ENCODE data around the gene PSMD11. TPM values are rescaled to one million over a fixed set of nuclear protein-coding genes. Genes with fewer than 3 reads are reported as not detected.
A peak's percentile ranks its signal among the peaks of the same experiment; 100 is the strongest.

The PSMD11 gene
- total and polyA plus RNA-seq, 5 donors from 2014 or later: 92.4 to 156 (median 129) TPM

DNA sequence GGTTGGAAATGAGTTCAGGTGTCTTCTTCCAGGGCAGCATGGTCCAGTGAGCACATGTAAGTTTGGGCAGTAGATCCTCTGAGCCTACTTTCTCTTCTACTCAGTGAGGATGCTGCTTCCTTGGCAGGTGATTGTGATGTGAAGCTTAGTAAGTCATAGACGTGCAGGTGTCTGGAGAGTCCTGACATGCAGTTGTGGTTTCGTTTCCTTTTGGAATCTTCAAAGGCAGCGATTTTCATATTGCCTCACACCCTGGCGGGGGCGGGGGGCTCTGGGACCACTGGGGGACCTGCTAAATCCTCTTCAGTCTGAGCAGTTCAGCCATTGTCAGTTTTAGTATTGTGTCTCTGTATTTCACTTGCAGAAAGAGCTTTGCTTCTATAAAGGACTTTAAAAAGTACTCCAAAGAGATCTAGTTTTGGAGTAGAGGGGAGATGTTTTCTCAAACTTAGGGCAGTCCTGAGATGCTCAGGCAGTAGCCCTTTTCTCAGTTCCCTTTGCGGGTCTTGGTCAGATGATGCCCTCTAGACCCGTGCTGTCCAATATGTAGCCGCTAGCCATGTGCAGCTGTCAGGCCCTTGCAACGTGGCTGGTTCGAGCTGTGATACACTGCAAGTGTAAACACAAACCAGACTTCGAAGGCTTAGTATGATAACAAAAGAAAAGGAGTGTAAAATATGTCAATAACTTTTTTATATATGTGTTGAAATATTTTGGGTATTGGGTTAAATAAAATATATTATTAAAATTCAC lies 38.4 kb downstream of the PSMD11 start:
- peaks cover 36% of the 10 kb centered on the region for H3K36me3 Mint-ChIP-seq
- peak overlapping the region; percentile 57 to 74 (median 70) for H3K27ac Mint-ChIP-seq
- H3K4me3 Mint-ChIP-seq: peak overlapping the region in 1 of 4 donors; percentile 41
- Histone ChIP-seq H3K4me3 (ENCODE audit: low read depth, low read length) (no peak overlapping the region), H3K4me1 (ENCODE audit: control insufficient read depth, insufficient read depth, low read length, poor library complexity, severe bottlenecking) (peaks cover 16% of the 10 kb centered on the region), H3K36me3 (ENCODE audit: control insufficient read depth, insufficient read depth, low read length) (peaks cover 41% of the 10 kb centered on the region), H3K27me3 (ENCODE audit: control insufficient read depth, insufficient read depth, low read length) (no peaks in the 10 kb centered on the region), H3K9me3 (ENCODE audit: control insufficient read depth in 2 of 2, low read length in 2 of 2) (no peaks in the 10 kb centered on the region), H3K27ac (ENCODE audit: insufficient read depth, low read length, poor library complexity, severe bottlenecking) (peak overlapping the region; percentile 57)
- H3K9me3 Mint-ChIP-seq: no peaks in the 10 kb centered on the region
- ATAC-seq (ENCODE audit: low read depth in 2 of 2): no peak
- H3K27me3 Mint-ChIP-seq: no peaks in the 10 kb centered on the region
- peaks cover 0 to 19% (median 8%) of the 10 kb centered on the region in 4 donors for H3K4me1 Mint-ChIP-seq
- no peak for DNase-seq

DNA sequence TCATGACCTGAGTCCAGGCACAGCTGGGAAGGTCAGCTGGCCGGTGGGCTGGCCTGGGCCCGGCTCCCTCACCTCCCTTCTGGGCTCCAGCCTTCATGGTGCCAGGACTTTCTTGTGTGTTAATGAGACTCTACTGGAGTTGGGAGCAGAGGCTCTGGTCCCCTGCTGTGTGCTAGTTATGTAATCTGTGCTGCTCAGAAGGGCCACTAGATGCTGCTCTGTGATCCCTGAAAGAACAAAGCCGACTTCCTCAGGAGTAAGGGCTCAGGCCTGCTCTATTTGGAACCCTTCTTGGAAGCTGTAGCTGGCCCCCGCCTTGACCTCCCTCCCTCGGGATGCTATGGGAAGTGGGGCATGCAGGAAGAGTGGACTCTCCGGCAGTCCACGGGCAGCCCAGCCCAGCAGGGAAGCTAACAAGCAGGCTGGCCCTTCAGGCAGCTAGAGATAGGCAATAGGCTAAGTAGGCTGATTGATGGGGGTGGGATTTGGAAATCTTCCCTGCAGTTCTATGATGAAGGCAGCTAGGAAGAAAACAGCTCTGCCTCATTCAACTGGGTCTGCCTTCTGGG lies 39.2 kb downstream of the PSMD11 start:
- Mint-ChIP-seq H3K27ac (peak overlapping the region; percentile 58 to 88 (median 66)), H3K27me3 (no peaks in the 10 kb centered on the region), H3K4me1 (peaks cover 0 to 26% (median 10%) of the 10 kb centered on the region in 4 donors), H3K36me3 (peaks cover 35% of the 10 kb centered on the region), H3K4me3 (peak overlapping the region in 2 of 4 donors; percentile 8 to 84), H3K9me3 (no peaks in the 10 kb centered on the region)
- Histone ChIP-seq H3K27me3 (ENCODE audit: control insufficient read depth, insufficient read depth, low read length) (no peaks in the 10 kb centered on the region), H3K9me3 (ENCODE audit: control insufficient read depth in 2 of 2, low read length in 2 of 2) (no peaks in the 10 kb centered on the region), H3K27ac (ENCODE audit: insufficient read depth, low read length, poor library complexity, severe bottlenecking) (peak overlapping the region; percentile 57), H3K36me3 (ENCODE audit: control insufficient read depth, insufficient read depth, low read length) (peaks cover 36% of the 10 kb centered on the region), H3K4me1 (ENCODE audit: control insufficient read depth, insufficient read depth, low read length, poor library complexity, severe bottlenecking) (peaks cover 24% of the 10 kb centered on the region), H3K4me3 (ENCODE audit: low read depth, low read length) (no peak overlapping the region)
- DNase-seq: peak in 2 of 3 donors; percentile 57 to 61
- peak; percentile 42 to 43 for ATAC-seq (ENCODE audit: low read depth in 2 of 2)

GRCh38 chr17:32484041-32484461 lies 39.7 kb downstream of the PSMD11 start:
- DNase-seq (no peak), ATAC-seq (ENCODE audit: low read depth in 2 of 2) (no peak)
- Mint-ChIP-seq H3K27ac (peak overlapping the region; percentile 31 to 94 (median 58)), H3K4me3 (peak overlapping the region; percentile 4 to 84 (median 48)), H3K27me3 (no peaks in the 10 kb centered on the region), H3K36me3 (peaks cover 35% of the 10 kb centered on the region), H3K9me3 (no peaks in the 10 kb centered on the region), H3K4me1 (peaks cover 0 to 31% (median 11%) of the 10 kb centered on the region in 4 donors)
- Histone ChIP-seq H3K36me3 (ENCODE audit: control insufficient read depth, insufficient read depth, low read length) (peaks cover 31% of the 10 kb centered on the region), H3K4me1 (ENCODE audit: control insufficient read depth, insufficient read depth, low read length, poor library complexity, severe bottlenecking) (peaks cover 28% of the 10 kb centered on the region), H3K4me3 (ENCODE audit: low read depth, low read length) (no peak overlapping the region), H3K9me3 (ENCODE audit: control insufficient read depth in 2 of 2, low read length in 2 of 2) (no peaks in the 10 kb centered on the region), H3K27ac (ENCODE audit: insufficient read depth, low read length, poor library complexity, severe bottlenecking) (peak overlapping the region; percentile 57), H3K27me3 (ENCODE audit: control insufficient read depth, insufficient read depth, low read length) (no peaks in the 10 kb centered on the region)

GRCh38 chr17:32484628-32485027 lies 40.3 kb downstream of the PSMD11 start:
- Mint-ChIP-seq H3K4me3 (peak overlapping the region in 2 of 4 donors; percentile 61 to 84), H3K4me1 (peaks cover 0 to 37% (median 13%) of the 10 kb centered on the region in 4 donors)
- ATAC-seq (ENCODE audit: low read depth in 2 of 2): no peak

GRCh38 chr17:32485261-32486110 lies 41.2 kb downstream of the PSMD11 start:
- H3K9me3 Mint-ChIP-seq: no peaks in the 10 kb centered on the region
- H3K4me1 Mint-ChIP-seq: peaks cover 0 to 46% (median 15%) of the 10 kb centered on the region in 4 donors
- ATAC-seq (ENCODE audit: low read depth in 2 of 2): no peak
- H3K4me3 Mint-ChIP-seq: peak overlapping the region; percentile 83 to 92 (median 85)
- H3K27me3 Mint-ChIP-seq: no peaks in the 10 kb centered on the region
- H3K36me3 Mint-ChIP-seq: peaks cover 32% of the 10 kb centered on the region
- DNase-seq: no peak
- Histone ChIP-seq H3K4me3 (ENCODE audit: low read depth, low read length) (no peak overlapping the region), H3K4me1 (ENCODE audit: control insufficient read depth, insufficient read depth, low read length, poor library complexity, severe bottlenecking) (peaks cover 42% of the 10 kb centered on the region), H3K27me3 (ENCODE audit: control insufficient read depth, insufficient read depth, low read length) (no peaks in the 10 kb centered on the region), H3K9me3 (ENCODE audit: control insufficient read depth in 2 of 2, low read length in 2 of 2) (no peaks in the 10 kb centered on the region), H3K27ac (ENCODE audit: insufficient read depth, low read length, poor library complexity, severe bottlenecking) (peak overlapping the region; percentile 51), H3K36me3 (ENCODE audit: control insufficient read depth, insufficient read depth, low read length) (peaks cover 21% of the 10 kb centered on the region)
- H3K27ac Mint-ChIP-seq: peak overlapping the region in 2 of 3 donors; percentile 73 to 83

More at GRCh38 chr17:32484628-32485027, 40.3 kb downstream of the PSMD11 start:
- Mint-ChIP-seq H3K36me3 (peaks cover 35% of the 10 kb centered on the region), H3K27me3 (no peaks in the 10 kb centered on the region), H3K9me3 (no peaks in the 10 kb centered on the region), H3K27ac (peak overlapping the region in 2 of 3 donors; percentile 58 to 83)
- H3K27me3 ChIP-seq (ENCODE audit: control insufficient read depth, insufficient read depth, low read length): no peaks in the 10 kb centered on the region
- H3K27ac ChIP-seq (ENCODE audit: insufficient read depth, low read length, poor library complexity, severe bottlenecking): no peak overlapping the region
- H3K4me3 ChIP-seq (ENCODE audit: low read depth, low read length): no peak overlapping the region
- H3K4me1 ChIP-seq (ENCODE audit: control insufficient read depth, insufficient read depth, low read length, poor library complexity, severe bottlenecking): peaks cover 34% of the 10 kb centered on the region
- DNase-seq: no peak
- H3K36me3 ChIP-seq (ENCODE audit: control insufficient read depth, insufficient read depth, low read length): peaks cover 25% of the 10 kb centered on the region
- H3K9me3 ChIP-seq (ENCODE audit: control insufficient read depth in 2 of 2, low read length in 2 of 2): no peaks in the 10 kb centered on the region

DNA sequence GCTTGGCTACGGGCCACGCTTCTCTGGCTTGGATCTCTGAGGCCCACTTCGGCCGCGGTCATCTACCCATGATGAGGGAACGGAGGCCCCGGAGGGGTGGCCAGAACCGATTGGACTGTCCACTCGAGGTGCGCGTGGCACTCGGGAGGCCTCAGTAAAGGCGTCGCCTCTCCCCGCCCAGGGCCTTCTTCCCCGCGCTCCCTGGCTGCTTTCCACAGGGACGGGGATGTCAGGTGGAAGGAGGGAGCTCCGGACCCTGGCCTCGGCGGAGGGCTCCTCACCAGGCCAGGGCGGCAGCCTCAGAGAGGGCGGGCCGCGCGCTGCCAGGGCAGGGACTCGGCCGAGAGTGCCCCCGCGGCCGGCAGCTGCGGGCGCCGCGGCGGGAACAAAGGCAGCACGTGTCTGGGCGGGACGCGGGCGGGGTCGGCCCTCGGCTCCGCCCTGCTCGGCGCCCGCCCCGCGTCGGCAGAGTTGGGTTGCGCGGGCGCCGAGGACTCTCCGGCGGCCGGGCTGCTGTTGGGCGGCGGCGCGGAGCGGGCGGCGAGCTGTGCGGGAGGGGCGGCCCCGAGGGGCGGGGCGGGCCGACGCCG lies 41.9 kb downstream of the PSMD11 start:
- H3K36me3 Mint-ChIP-seq: peaks cover 30% of the 10 kb centered on the region
- no peaks in the 10 kb centered on the region for H3K9me3 ChIP-seq (ENCODE audit: control insufficient read depth in 2 of 2, low read length in 2 of 2)
- H3K36me3 ChIP-seq (ENCODE audit: control insufficient read depth, insufficient read depth, low read length): peaks cover 14% of the 10 kb centered on the region
- peak overlapping the region in 1 of 3 donors; percentile 73 for H3K27ac Mint-ChIP-seq
- no peaks in the 10 kb centered on the region for H3K27me3 Mint-ChIP-seq
- H3K27ac ChIP-seq (ENCODE audit: insufficient read depth, low read length, poor library complexity, severe bottlenecking): peak overlapping the region; percentile 51
- peak; percentile 72 to 79 for ATAC-seq (ENCODE audit: low read depth in 2 of 2)
- DNase-seq: peak; percentile 67 to 76 (median 73)
- H3K4me1 ChIP-seq (ENCODE audit: control insufficient read depth, insufficient read depth, low read length, poor library complexity, severe bottlenecking): peaks cover 43% of the 10 kb centered on the region
- no peaks in the 10 kb centered on the region for H3K27me3 ChIP-seq (ENCODE audit: control insufficient read depth, insufficient read depth, low read length)
- peaks cover 0 to 53% (median 16%) of the 10 kb centered on the region in 4 donors for H3K4me1 Mint-ChIP-seq
- H3K4me3 Mint-ChIP-seq: peak overlapping the region; percentile 83 to 92 (median 85)
- H3K9me3 Mint-ChIP-seq: no peaks in the 10 kb centered on the region
- no peak overlapping the region for H3K4me3 ChIP-seq (ENCODE audit: low read depth, low read length)

All from CD4-positive, CD25-positive, alpha-beta regulatory T cell (primary cell).